Parathyroid adenoma (tissue), 2 donors: Measurements from ENCODE around the gene TGFBR3.

Experiments used
- H2AFZ ChIP-seq: fragments of 300-600 bp; sonication (generic); one replicate; pipeline ENCODE4 v1.7.0; 2017; ENCODE audit warnings: antibody characterized with exemption, mild to moderate bottlenecking
- H3K27ac ChIP-seq: fragments of 300-600 bp; sonication (generic); one replicate; pipeline ENCODE4 v1.7.0; 2017
- H3K27me3 ChIP-seq: fragments of 300-600 bp; sonication (generic); one replicate; pipeline ENCODE4 v1.7.0; 2017; ENCODE audit warnings: low read length; ENCODE audit not compliant: control insufficient read depth, insufficient read depth
- H3K36me3 ChIP-seq: fragments of 300-600 bp; sonication (generic); one replicate; pipeline ENCODE4 v1.7.0; 2017; ENCODE audit warnings: low read length; ENCODE audit not compliant: control insufficient read depth, insufficient read depth
- H3K4me1 ChIP-seq: fragments of 300-600 bp; sonication (generic); one replicate; pipeline ENCODE4 v1.7.0; 2017; ENCODE audit warnings: control low read depth
- H3K4me2 ChIP-seq: fragments of 300-600 bp; sonication (generic); one replicate; pipeline ENCODE4 v1.7.0; 2017; ENCODE audit warnings: low read length
- H3K4me3 ChIP-seq: fragments of 300-600 bp; sonication (generic); one replicate; pipeline ENCODE4 v1.7.0; 2017; ENCODE audit warnings: low read depth, low read length
- H3K79me2 ChIP-seq: fragments of 300-600 bp; sonication (generic); one replicate; pipeline ENCODE4 v1.7.0; 2017; ENCODE audit warnings: control low read depth
- H3K9ac ChIP-seq: fragments of 300-600 bp; sonication (generic); one replicate; pipeline ENCODE4 v1.7.0; 2017; ENCODE audit warnings: mild to moderate bottlenecking
- H3K9me3 ChIP-seq: fragments of 300-600 bp; sonication (generic); one replicate; pipeline ENCODE4 v1.7.0; 2017; ENCODE audit warnings: low read length; ENCODE audit not compliant: control insufficient read depth
- TF ChIP-seq, protein P1 (sequence below): fragments of 300-600 bp; sonication (generic); IDR thresholded peaks from one replicate; pipeline ENCODE4 v1.7.0; 2017; ENCODE audit warnings: antibody characterized with exemption, mild to moderate bottlenecking
- donor health status: primary hyperparathyroidism.

Gene TGFBR3

DNA sequence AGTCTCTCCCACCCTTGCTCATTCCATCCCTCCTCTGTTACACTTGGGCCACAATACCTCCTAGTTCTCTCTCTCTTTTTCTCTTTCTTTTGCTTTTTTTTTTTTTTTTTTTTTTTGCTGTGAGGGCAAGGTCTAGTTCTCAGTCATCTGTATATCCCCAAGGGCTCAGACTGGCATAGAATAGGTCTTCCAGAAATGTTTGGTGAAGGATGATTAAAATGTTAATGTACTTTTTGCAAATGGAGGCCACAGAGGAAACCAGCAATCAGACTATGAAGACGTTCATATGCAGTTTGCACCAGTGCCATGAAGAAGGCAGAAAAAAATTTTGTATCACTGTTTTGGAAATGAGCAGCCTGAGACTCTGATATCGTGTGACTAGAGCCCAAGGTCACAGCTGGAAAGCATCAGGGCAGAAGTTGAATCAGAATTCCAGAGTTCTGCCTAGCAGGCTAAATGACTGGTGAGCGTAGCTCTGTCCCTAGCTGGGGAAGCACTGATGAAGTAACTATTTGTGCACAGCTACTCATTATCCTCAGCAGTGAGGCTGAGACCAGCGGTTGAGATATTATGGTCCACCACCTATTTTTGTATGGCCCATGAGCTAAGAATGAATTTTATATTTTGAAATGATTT is 186.5 kb downstream of the TGFBR3 start:
- H3K9ac ChIP-seq = no peak overlapping the region
- no peak overlapping the region for H3K4me2 ChIP-seq
- no peaks in the 10 kb centered on the region for H3K36me3 ChIP-seq
- H3K4me1 ChIP-seq = no peaks in the 10 kb centered on the region
- no peak overlapping the region for H2AFZ ChIP-seq
- no peak overlapping the region for H3K27ac ChIP-seq
- H3K79me2 ChIP-seq = no peaks in the 10 kb centered on the region
- H3K4me3 ChIP-seq = no peak overlapping the region
- TF ChIP-seq, protein P1, sequence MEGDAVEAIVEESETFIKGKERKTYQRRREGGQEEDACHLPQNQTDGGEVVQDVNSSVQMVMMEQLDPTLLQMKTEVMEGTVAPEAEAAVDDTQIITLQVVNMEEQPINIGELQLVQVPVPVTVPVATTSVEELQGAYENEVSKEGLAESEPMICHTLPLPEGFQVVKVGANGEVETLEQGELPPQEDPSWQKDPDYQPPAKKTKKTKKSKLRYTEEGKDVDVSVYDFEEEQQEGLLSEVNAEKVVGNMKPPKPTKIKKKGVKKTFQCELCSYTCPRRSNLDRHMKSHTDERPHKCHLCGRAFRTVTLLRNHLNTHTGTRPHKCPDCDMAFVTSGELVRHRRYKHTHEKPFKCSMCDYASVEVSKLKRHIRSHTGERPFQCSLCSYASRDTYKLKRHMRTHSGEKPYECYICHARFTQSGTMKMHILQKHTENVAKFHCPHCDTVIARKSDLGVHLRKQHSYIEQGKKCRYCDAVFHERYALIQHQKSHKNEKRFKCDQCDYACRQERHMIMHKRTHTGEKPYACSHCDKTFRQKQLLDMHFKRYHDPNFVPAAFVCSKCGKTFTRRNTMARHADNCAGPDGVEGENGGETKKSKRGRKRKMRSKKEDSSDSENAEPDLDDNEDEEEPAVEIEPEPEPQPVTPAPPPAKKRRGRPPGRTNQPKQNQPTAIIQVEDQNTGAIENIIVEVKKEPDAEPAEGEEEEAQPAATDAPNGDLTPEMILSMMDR = no peak
- no peaks in the 10 kb centered on the region for H3K9me3 ChIP-seq
- H3K27me3 ChIP-seq = no peaks in the 10 kb centered on the region

- no peak overlapping the region for H3K4me3 ChIP-seq
- H3K36me3 ChIP-seq = no peaks in the 10 kb centered on the region
- H3K79me2 ChIP-seq = no peaks in the 10 kb centered on the region
- no peaks in the 10 kb centered on the region for H3K9me3 ChIP-seq
- H2AFZ ChIP-seq = no peak overlapping the region
- H3K27me3 ChIP-seq = no peaks in the 10 kb centered on the region
- no peak overlapping the region for H3K4me2 ChIP-seq
- H3K4me1 ChIP-seq = no peaks in the 10 kb centered on the region
- no peak overlapping the region for H3K9ac ChIP-seq
- TF ChIP-seq, protein P1 = no peak
- H3K27ac ChIP-seq = no peak overlapping the region
Observed at GRCh38 chr1:91697861-91698260, 188.1 kb downstream of the TGFBR3 start.

DNA sequence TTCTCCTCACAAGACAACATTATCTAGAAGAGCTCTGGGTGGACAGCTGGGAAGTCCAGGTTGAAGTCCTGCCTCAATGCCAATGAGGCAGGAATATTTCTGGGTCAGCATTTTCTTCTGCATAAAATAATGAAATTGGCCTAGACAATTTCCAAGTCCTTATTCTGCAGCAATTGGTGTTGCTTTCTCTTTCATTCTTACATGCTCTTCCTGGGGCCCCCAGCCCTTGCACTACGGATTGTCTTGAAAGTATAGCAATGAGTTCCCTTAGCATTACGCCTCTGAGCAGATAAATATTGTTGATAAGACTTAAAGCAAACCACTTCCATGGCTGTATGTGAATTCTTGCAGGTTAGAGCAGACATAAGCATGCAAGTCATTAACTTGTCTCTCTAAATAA is 188.5 kb downstream of the TGFBR3 start:
- Histone ChIP-seq H3K4me2 (no peak overlapping the region), H2AFZ (no peak overlapping the region), H3K27me3 (no peaks in the 10 kb centered on the region), H3K9ac (no peak overlapping the region), H3K4me1 (no peaks in the 10 kb centered on the region), H3K36me3 (no peaks in the 10 kb centered on the region), H3K4me3 (no peak overlapping the region), H3K27ac (no peak overlapping the region), H3K79me2 (no peaks in the 10 kb centered on the region), H3K9me3 (no peaks in the 10 kb centered on the region)
- TF ChIP-seq, protein P1 = no peak

DNA sequence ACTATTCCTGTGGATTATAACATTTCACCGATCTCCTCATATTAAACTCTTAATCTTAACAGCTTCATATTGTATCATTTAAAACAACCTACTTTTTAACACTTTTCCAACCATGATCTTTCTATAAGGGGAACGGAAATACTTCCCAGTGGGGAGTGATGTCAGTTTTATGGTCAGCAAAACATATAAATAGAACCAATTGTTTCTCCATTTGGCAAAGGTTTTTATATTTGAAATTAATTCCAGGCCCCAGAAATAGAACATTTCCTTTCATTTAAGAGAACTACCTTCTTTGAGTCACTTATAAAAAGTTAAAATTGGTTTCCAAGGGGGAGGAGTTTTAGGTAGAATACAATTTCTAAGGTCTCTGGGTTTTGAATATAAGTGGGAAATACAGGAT is 189.6 kb downstream of the TGFBR3 start:
- H3K9ac ChIP-seq = no peak overlapping the region
- H3K36me3 ChIP-seq = no peaks in the 10 kb centered on the region
- H3K9me3 ChIP-seq = no peaks in the 10 kb centered on the region
- H3K4me1 ChIP-seq = no peaks in the 10 kb centered on the region
- H3K4me3 ChIP-seq = no peak overlapping the region
- no peak overlapping the region for H2AFZ ChIP-seq
- TF ChIP-seq, protein P1 = no peak
- no peak overlapping the region for H3K4me2 ChIP-seq
- no peaks in the 10 kb centered on the region for H3K79me2 ChIP-seq
- H3K27me3 ChIP-seq = no peaks in the 10 kb centered on the region
- H3K27ac ChIP-seq = peak overlapping the region; percentile 40

DNA sequence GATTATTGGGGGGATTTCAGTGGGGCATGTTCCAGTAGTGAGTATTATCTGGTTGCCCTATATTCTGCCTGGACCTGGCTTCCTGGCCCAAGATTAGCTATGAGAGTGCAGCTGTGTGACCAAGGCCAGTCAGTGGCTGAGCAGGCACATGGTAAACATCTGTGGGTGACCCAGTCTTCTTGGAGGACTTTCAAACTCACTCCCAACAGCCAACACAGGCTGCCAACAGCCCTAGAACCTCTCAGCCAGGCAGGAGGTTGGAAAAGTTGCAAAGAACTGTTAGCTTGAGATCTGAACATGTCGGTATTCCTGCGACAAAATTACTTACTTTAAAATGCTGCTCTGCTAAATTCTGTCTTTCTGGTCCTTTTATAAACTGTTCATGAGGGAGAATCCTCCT is 192.4 kb downstream of the TGFBR3 start:
- TF ChIP-seq, protein P1 = no peak

More for the DNA sequence above, 192.4 kb downstream of the TGFBR3 start:
- Histone ChIP-seq H3K27me3 (no peaks in the 10 kb centered on the region), H3K4me1 (peaks cover 4% of the 10 kb centered on the region), H3K4me2 (no peak overlapping the region), H3K27ac (no peak overlapping the region), H3K36me3 (no peaks in the 10 kb centered on the region), H3K9ac (no peak overlapping the region), H2AFZ (no peak overlapping the region), H3K4me3 (no peak overlapping the region), H3K9me3 (no peaks in the 10 kb centered on the region), H3K79me2 (no peaks in the 10 kb centered on the region)
